GM18499 (cell line): ENCODE measurements around the gene TFEB.

Source experiments
- ATAC-seq: cut with Tn5 transposase; IDR thresholded peaks from one replicate; pipeline ENCODE4 v1.9.1; 2021; ENCODE audit warnings: moderate number of reproducible peaks; ENCODE audit not compliant: insufficient read depth, unreplicated experiment

Gene TFEB

GRCh38 chr6:41724586-41725501 lies 10.6 kb downstream of the TFEB start:
- ATAC-seq = no peak

DNA sequence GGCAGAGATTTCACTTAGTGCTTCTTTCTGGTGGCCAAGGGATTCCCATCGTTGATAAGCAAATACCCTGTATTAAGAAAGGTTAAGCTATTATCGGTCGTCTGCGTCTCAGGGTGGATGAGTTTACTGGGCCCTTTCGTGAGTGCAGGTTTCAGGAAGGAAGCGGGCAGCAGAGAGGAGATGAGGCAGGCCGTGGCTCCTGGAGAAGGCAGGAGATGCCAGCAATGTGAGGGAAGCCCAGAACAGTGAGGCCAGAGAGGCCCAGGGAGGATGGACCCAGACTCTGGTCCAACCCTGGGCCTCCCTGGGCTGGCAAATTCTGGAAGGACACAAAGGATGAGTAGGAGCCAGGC lies 11.2 kb downstream of the TFEB start:
- no peak for ATAC-seq

DNA sequence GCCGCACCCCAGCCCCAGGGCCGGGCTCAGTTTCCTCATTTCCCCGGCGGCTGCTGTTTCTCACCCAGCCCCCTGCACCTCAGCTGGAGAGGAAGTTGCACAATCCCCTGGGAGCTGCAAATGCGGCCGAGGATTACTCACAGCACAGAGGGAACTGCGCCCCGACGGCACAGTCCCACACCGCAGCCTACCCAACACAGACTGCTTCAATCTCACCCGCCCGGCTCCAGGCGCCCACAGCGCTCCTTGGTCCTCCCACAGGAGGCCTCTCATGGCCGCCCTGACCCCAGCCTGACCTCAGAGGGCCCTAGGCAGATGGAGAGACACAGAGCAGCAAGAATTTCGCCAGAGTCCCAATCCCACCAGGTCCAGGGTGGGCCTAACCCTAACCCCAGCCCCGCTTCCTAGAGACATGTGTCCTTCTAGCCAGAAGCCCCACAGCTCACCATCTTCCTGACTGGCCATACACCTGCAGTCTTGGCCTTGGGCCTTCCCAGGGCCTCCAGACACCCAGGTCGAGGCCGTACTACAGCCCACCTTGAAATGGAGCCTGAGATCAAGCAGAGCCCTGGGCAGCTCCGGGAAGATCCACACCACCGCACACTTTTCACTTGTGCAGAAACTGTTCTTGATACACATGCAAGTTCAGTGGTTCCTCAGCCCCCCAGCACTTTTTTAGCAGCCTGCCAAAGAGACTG lies 11.7 kb downstream of the TFEB start:
- peak; percentile 51 for ATAC-seq

- ATAC-seq = no peak
These were observed 12.4 kb downstream of the TFEB start for GRCh38 chr6:41722969-41723529.

GRCh38 chr6:41721414-41721813 lies 14.0 kb downstream of the TFEB start:
- ATAC-seq = no peak

GRCh38 chr6:41720783-41721182 lies 14.6 kb downstream of the TFEB start:
- no peak for ATAC-seq

GRCh38 chr6:41720262-41720620 lies 15.2 kb downstream of the TFEB start:
- no peak for ATAC-seq

GRCh38 chr6:41719436-41720261 lies 15.8 kb downstream of the TFEB start:
- ATAC-seq = no peak

GRCh38 chr6:41718828-41719227 lies 16.6 kb downstream of the TFEB start:
- ATAC-seq = no peak

GRCh38 chr6:41717392-41717736 lies 18.0 kb downstream of the TFEB start:
- ATAC-seq = no peak

- ATAC-seq = no peak
These were observed 18.7 kb downstream of the TFEB start for GRCh38 chr6:41716516-41717391.

- ATAC-seq = no peak
These were observed 19.5 kb downstream of the TFEB start for GRCh38 chr6:41715795-41716515.

DNA sequence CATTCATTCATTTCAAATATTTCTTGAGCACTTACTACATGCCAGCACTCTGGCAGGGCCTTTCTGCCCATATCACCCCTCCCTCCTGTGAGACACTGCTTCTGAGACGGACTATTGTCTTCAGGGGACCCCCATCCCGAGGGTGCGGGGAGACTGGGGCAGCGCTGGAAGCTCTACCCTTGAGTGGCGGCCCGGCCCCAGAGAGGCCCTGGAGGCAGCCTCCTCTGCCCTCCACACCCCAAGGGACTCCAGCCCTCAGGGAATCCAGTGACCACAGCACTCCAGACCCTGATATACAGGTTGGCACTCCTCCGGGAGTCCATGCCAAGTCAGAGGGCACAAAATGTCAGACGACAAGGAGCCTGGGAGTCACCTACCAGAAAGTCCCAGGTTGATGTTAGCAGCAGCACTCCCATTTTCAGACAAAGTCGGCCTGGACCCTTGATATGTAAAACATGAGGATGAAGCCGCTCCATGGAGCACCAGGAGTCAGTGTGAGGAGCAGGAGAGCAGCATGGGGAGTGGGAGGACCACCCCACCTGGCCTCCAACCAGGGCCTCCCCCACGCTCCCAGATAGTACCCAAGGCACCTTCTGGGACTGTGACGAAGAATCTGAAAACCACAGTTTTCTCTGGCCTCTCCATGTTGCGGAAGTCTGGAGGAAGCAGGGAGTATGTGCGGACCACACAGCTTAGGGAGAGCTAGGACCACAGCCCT lies 20.7 kb downstream of the TFEB start:
- ATAC-seq = no peak

DNA sequence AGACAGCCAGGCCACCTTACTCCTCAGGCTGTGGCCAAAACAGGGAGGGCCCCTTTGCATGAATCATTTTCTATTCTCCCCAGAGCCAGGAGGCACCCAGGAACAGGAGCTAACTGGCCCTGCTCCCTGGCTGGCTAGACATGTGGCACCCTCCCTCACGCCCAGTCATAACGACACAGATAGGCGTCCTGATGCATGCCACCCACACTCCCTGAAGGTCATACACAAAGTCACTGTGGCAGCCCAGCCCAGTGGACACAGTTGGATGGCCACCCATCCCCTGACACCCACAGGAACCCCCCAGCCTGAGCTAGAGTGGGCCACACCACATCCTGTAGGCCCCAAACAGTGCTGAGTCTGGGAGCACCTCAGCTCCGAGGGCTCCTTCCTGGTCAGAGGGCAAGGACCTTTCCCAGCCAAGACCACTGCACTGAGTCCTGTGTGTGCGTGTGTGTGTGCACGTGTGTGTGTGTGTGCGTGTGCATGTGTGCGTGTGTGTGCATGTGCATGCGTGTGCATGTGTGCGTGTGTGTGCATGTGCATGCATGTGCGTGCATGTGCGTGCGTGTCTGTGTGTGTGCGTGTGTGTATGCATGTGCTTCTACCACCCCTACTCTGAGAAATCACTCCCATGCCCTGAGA lies 21.6 kb downstream of the TFEB start:
- ATAC-seq = no peak

GRCh38 chr6:41713159-41713649 lies 22.2 kb downstream of the TFEB start:
- no peak for ATAC-seq

GRCh38 chr6:41712651-41713103 lies 22.7 kb downstream of the TFEB start:
- no peak for ATAC-seq

DNA sequence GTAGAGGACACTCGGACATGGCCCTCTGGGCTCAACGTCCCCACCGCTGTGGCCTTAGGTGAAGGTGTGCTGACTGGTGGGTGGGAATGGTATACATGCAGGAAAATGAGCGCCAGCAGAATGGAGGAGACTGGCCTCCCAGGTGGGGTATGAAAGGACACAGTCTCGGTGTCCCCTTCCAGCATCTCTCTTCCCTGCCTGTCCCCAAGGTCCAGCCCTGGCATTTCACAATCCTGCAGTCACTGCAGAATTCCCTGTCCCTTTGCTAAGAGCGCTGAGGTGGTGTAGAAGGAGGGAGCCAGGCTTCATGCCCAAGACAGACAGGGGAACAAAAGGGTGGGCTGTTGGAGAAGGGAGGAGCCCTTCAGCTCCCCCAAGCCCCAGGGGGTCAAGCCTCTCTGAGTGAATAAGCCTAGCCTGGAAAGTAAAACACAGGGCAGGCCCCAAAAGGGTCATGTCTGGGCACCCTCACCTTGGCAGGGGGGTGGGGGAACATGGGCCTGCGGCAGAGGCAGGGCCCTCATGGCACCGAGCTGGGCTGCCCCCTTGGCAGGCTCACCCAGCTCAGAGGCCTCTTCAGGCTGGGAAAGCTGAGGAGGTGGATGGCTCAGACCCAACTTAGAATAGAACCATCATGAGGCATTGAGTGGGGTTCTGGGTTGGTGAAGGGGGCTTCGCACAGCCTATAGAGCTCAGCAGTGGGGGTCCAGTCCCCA lies 23.9 kb downstream of the TFEB start:
- no peak for ATAC-seq
